PC-3 (cell line): ENCODE results near the gene SIM2.

Source experiments
- EZH2 ChIP-seq: fragments of 300-600 bp; sonication (generic); IDR thresholded peaks from one replicate; pipeline ENCODE4 v1.6.1; 2017; ENCODE audit warnings: antibody characterized with exemption, mild to moderate bottlenecking, low read length; ENCODE audit not compliant: unreplicated experiment
- EZH2phosphoT487 ChIP-seq: fragments of 300-600 bp; sonication (generic); IDR thresholded peaks from 2 replicates; pipeline ENCODE4 v1.6.1; 2018; ENCODE audit warnings: mild to moderate bottlenecking, antibody characterized with exemption, low read length, borderline replicate concordance
- TF ChIP-seq, protein P1 (sequence below): fragments of 300-600 bp; sonication (generic); conservative IDR thresholded peaks from 2 replicates; pipeline ENCODE4 v1.5.1; 2017; ENCODE audit warnings: antibody characterized with exemption, low read depth, mild to moderate bottlenecking, low read length

DNA sequence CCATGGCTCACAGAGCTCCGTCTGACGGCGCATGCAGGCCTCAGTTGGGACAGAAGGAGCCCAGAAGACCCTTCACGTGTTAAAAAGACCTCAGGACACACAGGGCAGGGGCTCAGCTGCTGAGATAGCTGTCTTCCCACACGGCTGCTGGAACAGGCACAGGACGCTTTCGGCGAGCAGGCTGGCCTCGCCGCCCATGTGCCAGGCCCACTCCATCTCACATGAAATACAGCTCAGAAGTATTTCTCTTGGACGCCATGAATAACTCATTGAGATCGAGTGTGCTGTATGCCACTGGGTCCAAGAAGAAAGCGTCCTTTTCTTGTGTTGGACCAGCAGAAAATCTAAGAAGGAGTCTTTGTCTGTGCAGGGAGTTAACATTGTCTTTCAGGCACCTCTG, 69.6 kb downstream of the SIM2 start:
- no peak for TF ChIP-seq EZH2phosphoT487
- TF ChIP-seq, protein P1, sequence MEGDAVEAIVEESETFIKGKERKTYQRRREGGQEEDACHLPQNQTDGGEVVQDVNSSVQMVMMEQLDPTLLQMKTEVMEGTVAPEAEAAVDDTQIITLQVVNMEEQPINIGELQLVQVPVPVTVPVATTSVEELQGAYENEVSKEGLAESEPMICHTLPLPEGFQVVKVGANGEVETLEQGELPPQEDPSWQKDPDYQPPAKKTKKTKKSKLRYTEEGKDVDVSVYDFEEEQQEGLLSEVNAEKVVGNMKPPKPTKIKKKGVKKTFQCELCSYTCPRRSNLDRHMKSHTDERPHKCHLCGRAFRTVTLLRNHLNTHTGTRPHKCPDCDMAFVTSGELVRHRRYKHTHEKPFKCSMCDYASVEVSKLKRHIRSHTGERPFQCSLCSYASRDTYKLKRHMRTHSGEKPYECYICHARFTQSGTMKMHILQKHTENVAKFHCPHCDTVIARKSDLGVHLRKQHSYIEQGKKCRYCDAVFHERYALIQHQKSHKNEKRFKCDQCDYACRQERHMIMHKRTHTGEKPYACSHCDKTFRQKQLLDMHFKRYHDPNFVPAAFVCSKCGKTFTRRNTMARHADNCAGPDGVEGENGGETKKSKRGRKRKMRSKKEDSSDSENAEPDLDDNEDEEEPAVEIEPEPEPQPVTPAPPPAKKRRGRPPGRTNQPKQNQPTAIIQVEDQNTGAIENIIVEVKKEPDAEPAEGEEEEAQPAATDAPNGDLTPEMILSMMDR: no peak
- TF ChIP-seq EZH2: no peak
